ENCODE data around the gene ATF7. TPM values are rescaled to one million over a fixed set of nuclear protein-coding genes. Genes with fewer than 3 reads are reported as not detected.

The ATF7 gene
- total and polyA plus RNA-seq, 2 donors (not counting 1 experiment from before 2014, with no cell fraction given), result 11.4 to 24.7 TPM

- no peaks in the 10 kb centered on the region for H3K9me3 ChIP-seq (ENCODE audit: control insufficient read depth, insufficient read depth, low read depth, low read length)
- peaks cover under 1% of the 10 kb centered on the region for H3K4me1 ChIP-seq (ENCODE audit: control insufficient read depth, extremely low read depth, insufficient read depth, low read length)
- no peak for TF ChIP-seq EZH2 (IDR thresholded peaks at IDR 0.05; ENCODE audit: low read length, missing control alignments)
- TF ChIP-seq CTCF (conservative IDR thresholded peaks at IDR 0.05 in 1 of 2, IDR thresholded peaks at IDR 0.05 in 1 of 2; ENCODE audit: low read depth in 1 of 2, low read length in 2 of 2), result no peak
- no peak overlapping the region for H3K4me2 ChIP-seq (ENCODE audit: extremely low read depth, insufficient read depth, low read length)
- peaks cover 7% of the 10 kb centered on the region for H3K36me3 ChIP-seq (ENCODE audit: control insufficient read depth, insufficient read depth, low read length)
- H3K79me2 ChIP-seq (ENCODE audit: control insufficient read depth, insufficient read depth, low read length), result no peaks in the 10 kb centered on the region
- H4K20me1 ChIP-seq (ENCODE audit: control insufficient read depth, extremely low read depth, insufficient read depth, low read length), result no peaks in the 10 kb centered on the region
- no peak overlapping the region for H2AFZ ChIP-seq (ENCODE audit: low read length)
- H3K9ac ChIP-seq (ENCODE audit: insufficient read depth, low read length), result no peak overlapping the region
- no peaks in the 10 kb centered on the region for H3K27me3 ChIP-seq (ENCODE audit: control insufficient read depth, insufficient read depth, low read length)
- H3K4me3 ChIP-seq (replicated peaks in 1 of 4; ENCODE audit: control extremely low read depth in 1 of 4, insufficient read depth in 1 of 4, low read depth in 3 of 4, low read length in 4 of 4), result no peak overlapping the region
- no peak for DNase-seq (ENCODE audit: low read depth in 2 of 2)
- H3K27ac ChIP-seq (ENCODE audit: insufficient read depth, low read length), result no peak overlapping the region
These were observed 38.0 kb upstream of the ATF7 start for GRCh38 chr12:53664191-53664590.

DNA sequence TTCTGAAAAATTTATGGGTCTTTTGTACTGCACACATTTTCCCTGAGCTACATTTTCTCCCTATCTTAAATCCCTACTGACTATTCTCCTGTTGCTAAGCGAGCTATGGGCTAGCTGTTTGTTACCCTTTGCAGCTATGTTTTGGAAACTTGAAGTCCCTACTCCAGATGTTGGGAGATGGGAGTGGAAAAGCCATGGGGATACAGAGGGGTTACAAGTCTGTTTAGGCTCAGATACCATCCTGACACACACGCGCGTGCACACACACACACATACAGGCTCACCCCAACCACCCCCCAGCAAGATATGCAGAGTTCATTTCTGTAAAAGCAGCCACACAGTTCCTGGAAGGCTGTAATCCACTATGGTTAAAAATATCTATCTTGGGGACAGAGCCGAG is 33.9 kb upstream of the ATF7 start:
- Histone ChIP-seq H2AFZ (ENCODE audit: low read length) (peak overlapping the region; percentile 61), H3K4me3 (replicated peaks in 1 of 4; ENCODE audit: control extremely low read depth in 1 of 4, insufficient read depth in 1 of 4, low read depth in 3 of 4, low read length in 4 of 4) (peak overlapping the region in 1 of 4 experiments; percentile 26), H3K9ac (ENCODE audit: insufficient read depth, low read length) (no peak overlapping the region), H3K27me3 (ENCODE audit: control insufficient read depth, insufficient read depth, low read length) (no peaks in the 10 kb centered on the region), H3K4me1 (ENCODE audit: control insufficient read depth, extremely low read depth, insufficient read depth, low read length) (peaks cover 5% of the 10 kb centered on the region), H4K20me1 (ENCODE audit: control insufficient read depth, extremely low read depth, insufficient read depth, low read length) (no peaks in the 10 kb centered on the region), H3K4me2 (ENCODE audit: extremely low read depth, insufficient read depth, low read length) (peak overlapping the region; percentile 77), H3K79me2 (ENCODE audit: control insufficient read depth, insufficient read depth, low read length) (no peaks in the 10 kb centered on the region), H3K9me3 (ENCODE audit: control insufficient read depth, insufficient read depth, low read depth, low read length) (no peaks in the 10 kb centered on the region), H3K36me3 (ENCODE audit: control insufficient read depth, insufficient read depth, low read length) (peaks cover 2% of the 10 kb centered on the region), H3K27ac (ENCODE audit: insufficient read depth, low read length) (peak overlapping the region; percentile 79)
- DNase-seq (ENCODE audit: low read depth in 2 of 2), result peak; percentile 26 to 46
- TF ChIP-seq EZH2 (IDR thresholded peaks at IDR 0.05; ENCODE audit: low read length, missing control alignments) (no peak), CTCF (conservative IDR thresholded peaks at IDR 0.05 in 1 of 2, IDR thresholded peaks at IDR 0.05 in 1 of 2; ENCODE audit: low read depth in 1 of 2, low read length in 2 of 2) (no peak)

GRCh38 chr12:53659571-53659981 is 33.4 kb upstream of the ATF7 start:
- Histone ChIP-seq H3K4me1 (ENCODE audit: control insufficient read depth, extremely low read depth, insufficient read depth, low read length) (peaks cover 5% of the 10 kb centered on the region), H3K27me3 (ENCODE audit: control insufficient read depth, insufficient read depth, low read length) (no peaks in the 10 kb centered on the region), H4K20me1 (ENCODE audit: control insufficient read depth, extremely low read depth, insufficient read depth, low read length) (no peaks in the 10 kb centered on the region), H2AFZ (ENCODE audit: low read length) (peak overlapping the region; percentile 61), H3K36me3 (ENCODE audit: control insufficient read depth, insufficient read depth, low read length) (no peaks in the 10 kb centered on the region), H3K4me2 (ENCODE audit: extremely low read depth, insufficient read depth, low read length) (peak overlapping the region; percentile 77), H3K9me3 (ENCODE audit: control insufficient read depth, insufficient read depth, low read depth, low read length) (no peaks in the 10 kb centered on the region), H3K4me3 (replicated peaks in 1 of 4; ENCODE audit: control extremely low read depth in 1 of 4, insufficient read depth in 1 of 4, low read depth in 3 of 4, low read length in 4 of 4) (peak overlapping the region; percentile 12 to 31 (median 24)), H3K27ac (ENCODE audit: insufficient read depth, low read length) (peak overlapping the region; percentile 79), H3K9ac (ENCODE audit: insufficient read depth, low read length) (no peak overlapping the region), H3K79me2 (ENCODE audit: control insufficient read depth, insufficient read depth, low read length) (no peaks in the 10 kb centered on the region)
- DNase-seq (ENCODE audit: low read depth in 2 of 2), result peak; percentile 46 to 65
- TF ChIP-seq EZH2 (IDR thresholded peaks at IDR 0.05; ENCODE audit: low read length, missing control alignments), result no peak
- TF ChIP-seq CTCF (conservative IDR thresholded peaks at IDR 0.05 in 1 of 2, IDR thresholded peaks at IDR 0.05 in 1 of 2; ENCODE audit: low read depth in 1 of 2, low read length in 2 of 2), result no peak
